ENCODE data around the gene RBL1. TPM values are rescaled to one million over a fixed set of nuclear protein-coding genes. Genes with fewer than 3 reads are reported as not detected.
"Not testable (repeated sequence)": the region's sequence is repeated elsewhere in the genome, so short reads cannot be mapped to it uniquely, and the experiment has no call there.

The RBL1 gene
- total RNA-seq, 1 donor from 2014 or later: 22.1 TPM

GRCh38 chr20:37053230-37053950 is 42.4 kb downstream of the RBL1 start:
- Mint-ChIP-seq H3K27me3 (ENCODE audit: insufficient read depth, low read depth) (peaks cover 2% of the 10 kb centered on the region), H3K27ac (no peak overlapping the region), H3K9me3 (no peaks in the 10 kb centered on the region), H3K4me1 (no peaks in the 10 kb centered on the region), H3K36me3 (peaks cover 55% of the 10 kb centered on the region), H3K4me3 (no peak overlapping the region)
- Histone ChIP-seq H3K4me1 (peaks cover 1% of the 10 kb centered on the region), H3K9ac (no peak overlapping the region), H3K4me2 (no peak overlapping the region), H3K9me3 (ENCODE audit: low read depth) (no peaks in the 10 kb centered on the region), H3K79me2 (ENCODE audit: low read depth) (no peaks in the 10 kb centered on the region), H2AFZ (replicated peaks) (no peak overlapping the region), H3K27ac (no peak overlapping the region), H3K36me3 (peaks cover 4% of the 10 kb centered on the region), H3K4me3 (no peak overlapping the region), H4K20me1 (ENCODE audit: low read depth) (no peaks in the 10 kb centered on the region), H3K27me3 (no peaks in the 10 kb centered on the region), H3F3A (ENCODE audit: low read depth) (no peaks in the 10 kb centered on the region)
- no peak for DNase-seq (ENCODE audit: low spot score)
- TF ChIP-seq EZH2phosphoT487 (IDR thresholded peaks at IDR 0.05): no peak
- no peak for TF ChIP-seq CTCF (IDR thresholded peaks at IDR 0.05)
- TF ChIP-seq EZH2 (IDR thresholded peaks at IDR 0.05): no peak

DNA sequence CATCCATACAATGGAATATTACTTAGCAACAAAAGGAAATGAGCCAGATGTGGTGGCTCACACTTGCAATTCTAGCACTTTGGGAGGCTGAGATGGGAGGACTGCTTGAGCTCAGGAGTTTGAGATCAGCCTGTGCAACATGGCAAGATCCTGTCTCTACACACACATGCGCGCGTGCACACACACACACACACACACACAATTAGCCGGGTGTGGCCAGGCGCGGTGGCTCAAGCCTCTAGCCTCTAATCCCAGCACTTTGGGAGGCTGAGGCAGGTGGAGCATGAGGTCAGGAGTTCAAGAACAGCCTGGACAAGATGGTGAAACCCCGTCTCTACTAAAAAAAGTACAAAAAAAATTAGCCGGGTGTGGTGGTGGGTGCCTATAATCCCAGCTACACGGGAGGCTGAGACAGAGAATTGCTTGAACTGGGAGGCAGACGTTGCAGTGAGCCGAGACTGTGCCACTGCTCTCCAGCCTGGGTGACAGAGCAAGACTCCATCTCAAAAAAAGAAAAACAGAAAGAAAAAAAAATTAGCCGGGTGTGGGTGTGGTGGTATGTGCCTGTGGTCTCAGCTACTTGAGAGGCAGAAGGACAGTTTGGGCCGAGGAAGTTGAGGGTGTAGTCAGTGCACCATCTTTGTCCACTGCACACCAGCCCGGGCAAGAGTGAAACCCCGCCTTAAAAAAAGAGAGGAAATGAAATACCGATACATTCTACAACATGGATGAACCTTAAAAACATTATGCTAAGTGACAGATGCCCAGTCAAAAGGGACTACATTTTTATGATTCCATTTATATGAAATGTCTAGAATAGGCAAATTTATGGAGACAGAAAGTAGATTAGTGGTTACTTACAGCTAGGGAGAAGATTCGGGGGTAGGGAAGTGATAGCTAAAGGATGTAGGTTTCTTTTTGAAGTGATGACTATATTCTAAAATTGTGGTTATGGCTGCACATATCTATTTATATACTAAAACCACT is 52.5 kb downstream of the RBL1 start:
- H3K79me2 ChIP-seq (ENCODE audit: low read depth): no peaks in the 10 kb centered on the region
- DNase-seq (ENCODE audit: low spot score): no peak
- no peaks in the 10 kb centered on the region for H3K9me3 ChIP-seq (ENCODE audit: low read depth)
- no peaks in the 10 kb centered on the region for H3K27me3 ChIP-seq
- no peak overlapping the region for H2AFZ ChIP-seq (replicated peaks)
- peaks cover 2% of the 10 kb centered on the region for H3K4me1 ChIP-seq
- no peak overlapping the region for H3K4me3 ChIP-seq
- peaks cover 50% of the 10 kb centered on the region for H3K36me3 Mint-ChIP-seq
- H3K4me1 Mint-ChIP-seq: no peaks in the 10 kb centered on the region
- no peak overlapping the region for H3K27ac ChIP-seq
- H3K27ac Mint-ChIP-seq: no peak overlapping the region
- peaks cover 25% of the 10 kb centered on the region for H3K36me3 ChIP-seq
- H3F3A ChIP-seq (ENCODE audit: low read depth): no peaks in the 10 kb centered on the region
- H3K27me3 Mint-ChIP-seq (ENCODE audit: insufficient read depth, low read depth): no peaks in the 10 kb centered on the region
- H3K4me3 Mint-ChIP-seq: no peak overlapping the region
- no peak overlapping the region for H3K9ac ChIP-seq
- no peak overlapping the region for H3K4me2 ChIP-seq
- H4K20me1 ChIP-seq (ENCODE audit: low read depth): no peaks in the 10 kb centered on the region
- TF ChIP-seq EZH2phosphoT487 (IDR thresholded peaks at IDR 0.05): no peak
- TF ChIP-seq CTCF (IDR thresholded peaks at IDR 0.05): no peak
- TF ChIP-seq EZH2 (IDR thresholded peaks at IDR 0.05): no peak
- H3K9me3 Mint-ChIP-seq: no peaks in the 10 kb centered on the region

DNA sequence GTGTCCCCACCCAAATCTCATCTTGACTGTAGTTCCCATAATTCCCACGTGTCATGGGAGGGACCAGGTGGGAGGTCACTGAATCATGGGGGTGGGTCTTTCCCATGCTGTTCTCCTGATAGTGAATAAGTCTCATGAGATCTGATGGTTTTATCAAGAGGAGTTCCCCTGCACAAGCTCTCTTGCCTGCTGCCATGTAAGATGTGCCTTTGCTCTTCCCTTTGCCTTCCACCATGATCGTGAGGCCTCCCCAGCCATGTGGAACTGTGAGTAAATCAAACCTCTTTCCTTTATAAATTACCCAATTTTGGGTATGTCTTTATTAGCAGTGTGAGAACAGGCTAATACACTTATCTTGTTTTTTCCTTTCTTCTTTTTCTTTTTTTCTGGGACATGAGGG is 56.4 kb downstream of the RBL1 start:
- not testable (repeated sequence) for H3K27me3 Mint-ChIP-seq (ENCODE audit: insufficient read depth, low read depth); H3K9me3 Mint-ChIP-seq; H3K27me3 ChIP-seq; H3K4me1 ChIP-seq; H3K79me2 ChIP-seq (ENCODE audit: low read depth); H3K4me3 Mint-ChIP-seq; H4K20me1 ChIP-seq (ENCODE audit: low read depth); H3K9me3 ChIP-seq (ENCODE audit: low read depth); H3K4me1 Mint-ChIP-seq; H3K27ac ChIP-seq; H3F3A ChIP-seq (ENCODE audit: low read depth); H3K4me2 ChIP-seq; H2AFZ ChIP-seq (replicated peaks); H3K4me3 ChIP-seq; H3K27ac Mint-ChIP-seq; H3K9ac ChIP-seq; DNase-seq (ENCODE audit: low spot score)
- peaks cover 27% of the 10 kb centered on the region for H3K36me3 ChIP-seq
- peaks cover 45% of the 10 kb centered on the region for H3K36me3 Mint-ChIP-seq
